Breast epithelium (tissue), 4 donors: ENCODE data around the gene ARF6. TPM values are rescaled to one million over a fixed set of nuclear protein-coding genes. Genes with fewer than 3 reads are reported as not detected.
"Not testable (repeated sequence)": the region's sequence is repeated elsewhere in the genome, so short reads cannot be mapped to it uniquely, and the experiment has no call there.

Experiments used
- DNase-seq, 2 donors: peaks; one replicate each; pipeline ENCODE4 v3.0.0-alpha.2; 2019; ENCODE audit warnings: low spot score in 2 of 2
- H3K27ac ChIP-seq, 2 donors: fragments of 200-600 bp; sonication (generic) in 1 of 2; one replicate each; pipeline ENCODE4 v1.5.1; 2016 to 2019; ENCODE audit warnings: mild to moderate bottlenecking in 1 of 2
- H3K27me3 ChIP-seq, 2 donors: fragments of 200-600 bp; sonication (generic) in 1 of 2; one replicate each; pipeline versions ENCODE4 v1.5.1 to v1.6.0; 2017 to 2019; ENCODE audit warnings: control low read depth in 1 of 2, mild to moderate bottlenecking in 1 of 2
- H3K36me3 ChIP-seq: fragments of 200-600 bp; one replicate; pipeline ENCODE4 v1.5.1; 2019
- H3K4me1 ChIP-seq, 2 donors: fragments of 200-600 bp; sonication (generic); one replicate each; pipeline ENCODE4 v1.5.1; 2016 to 2019; ENCODE audit warnings: control low read depth in 1 of 2
- H3K4me3 ChIP-seq, 3 donors: fragments of 200-600 bp; sonication (generic); 1 replicate in 2 of 3; 2 replicates in 1 of 3; pipeline ENCODE4 v1.5.1; 2016 to 2019; ENCODE audit warnings: mild to moderate bottlenecking in 3 of 3, moderate library complexity in 2 of 3
- H3K9me3 ChIP-seq, 2 donors: fragments of 200-600 bp; sonication (generic) in 1 of 2; one replicate each; pipeline ENCODE4 v1.5.1; 2016 to 2019; ENCODE audit warnings: control low read depth in 1 of 2
- CTCF ChIP-seq, 3 donors: fragments of 450-650 bp; IDR thresholded peaks; one replicate each; pipeline ENCODE4 v1.5.1; 2016 to 2017; ENCODE audit warnings: antibody characterized with exemption in 3 of 3, mild to moderate bottlenecking in 3 of 3, moderate library complexity in 3 of 3
- POLR2A ChIP-seq: fragments of 450-650 bp; IDR thresholded peaks from one replicate; pipeline ENCODE4 v1.6.1; 2016; ENCODE audit warnings: antibody characterized with exemption, mild to moderate bottlenecking, moderate library complexity
- POLR2AphosphoS5 ChIP-seq, 3 donors: sonication (generic); formaldehyde crosslinking; IDR thresholded peaks; one replicate each; pipeline ENCODE4 v1.6.1; 2017; ENCODE audit warnings: antibody characterized with exemption in 3 of 3
- intact Hi-C: fragments of 100-400 bp; cut with DNase I; formaldehyde crosslinking; loops from one replicate; pipeline ENCODE4 v1.15.1; 2023; ENCODE audit warnings: low total_unique reads
- total RNA-seq, 3 donors: library from RNA; depleted of rRNA; stranded (reverse); fragments of >200 nt; gene quantifications; one replicate each; pipeline ENCODE4 v1.1.0, GENCODE V29; 2016

The ARF6 gene
- total RNA-seq, 3 donors from 2014 or later: 39.2 to 63.8 (median 44.2) TPM

- Histone ChIP-seq H3K4me1 (peaks cover 0 to 7% of the 10 kb centered on the region in 2 donors), H3K27ac (peak overlapping the region; percentile 88 to 98), H3K27me3 (no peaks in the 10 kb centered on the region), H3K36me3 (no peaks in the 10 kb centered on the region), H3K9me3 (no peaks in the 10 kb centered on the region), H3K4me3 (peak overlapping the region; percentile 60 to 66 (median 64))
- no peak for DNase-seq
- no peak for TF ChIP-seq POLR2A
- TF ChIP-seq CTCF (IDR thresholded peaks at IDR 0.05): no peak
- no peak for TF ChIP-seq POLR2AphosphoS5 (IDR thresholded peaks at IDR 0.05)
- intact Hi-C loops: no loop called here
These were observed 24.2 kb upstream of the ARF6 start for GRCh38 chr14:49868720-49869114.

GRCh38 chr14:49870908-49871307 is 22.0 kb upstream of the ARF6 start:
- Histone ChIP-seq H3K27me3 (no peaks in the 10 kb centered on the region), H3K36me3 (no peaks in the 10 kb centered on the region), H3K4me1 (no peaks in the 10 kb centered on the region), H3K9me3 (no peaks in the 10 kb centered on the region), H3K4me3 (no peak overlapping the region), H3K27ac (no peak overlapping the region)
- TF ChIP-seq CTCF (IDR thresholded peaks at IDR 0.05): no peak
- no peak for TF ChIP-seq POLR2AphosphoS5 (IDR thresholded peaks at IDR 0.05)
- no peak for TF ChIP-seq POLR2A
- intact Hi-C loops: no loop called here
- no peak for DNase-seq

- H3K4me3 ChIP-seq, H3K9me3 ChIP-seq, H3K27ac ChIP-seq, DNase-seq, H3K36me3 ChIP-seq, H3K4me1 ChIP-seq, intact Hi-C loops, H3K27me3 ChIP-seq: not testable (repeated sequence)
These were observed 19.3 kb upstream of the ARF6 start for GRCh38 chr14:49873548-49873947.

GRCh38 chr14:49875640-49876198 is 17.2 kb upstream of the ARF6 start:
- no peak for DNase-seq
- TF ChIP-seq POLR2A (no peak), CTCF (IDR thresholded peaks at IDR 0.05) (no peak), POLR2AphosphoS5 (IDR thresholded peaks at IDR 0.05) (no peak)
- intact Hi-C loops: no loop called here

GRCh38 chr14:49876563-49877127 is 16.2 kb upstream of the ARF6 start:
- no peak overlapping the region for H3K4me3 ChIP-seq
- no peaks in the 10 kb centered on the region for H3K4me1 ChIP-seq
- H3K27me3 ChIP-seq: no peaks in the 10 kb centered on the region
- no peak for TF ChIP-seq POLR2AphosphoS5 (IDR thresholded peaks at IDR 0.05)
- H3K36me3 ChIP-seq: no peaks in the 10 kb centered on the region
- intact Hi-C loops: no loop called here
- no peaks in the 10 kb centered on the region for H3K9me3 ChIP-seq
- H3K27ac ChIP-seq: no peak overlapping the region
- no peak for DNase-seq

More at GRCh38 chr14:49875640-49876198, 17.2 kb upstream of the ARF6 start:
- H3K9me3 ChIP-seq: no peaks in the 10 kb centered on the region
- H3K27ac ChIP-seq: no peak overlapping the region
- H3K27me3 ChIP-seq: no peaks in the 10 kb centered on the region
- no peaks in the 10 kb centered on the region for H3K36me3 ChIP-seq
- no peaks in the 10 kb centered on the region for H3K4me1 ChIP-seq
- no peak overlapping the region for H3K4me3 ChIP-seq

GRCh38 chr14:49879646-49880204 is 13.2 kb upstream of the ARF6 start:
- H3K27ac ChIP-seq: no peak overlapping the region
- no peaks in the 10 kb centered on the region for H3K9me3 ChIP-seq
- TF ChIP-seq POLR2AphosphoS5 (IDR thresholded peaks at IDR 0.05): no peak
- peak in 2 of 3 donors; percentile 43 to 53 for TF ChIP-seq CTCF (IDR thresholded peaks at IDR 0.05)
- no peak overlapping the region for H3K4me3 ChIP-seq
- H3K36me3 ChIP-seq: no peaks in the 10 kb centered on the region
- intact Hi-C loops: loop anchor here (10.0 kb wide), 1 partner anchor 225 kb away; no protein-coding TSS in a partner anchor
- no peaks in the 10 kb centered on the region for H3K4me1 ChIP-seq
- H3K27me3 ChIP-seq: no peaks in the 10 kb centered on the region
- no peak for DNase-seq
